ENCODE measurements around the gene IL16.
A peak's percentile ranks its signal among the peaks of the same experiment; 100 is the strongest.

The IL16 gene

DNA sequence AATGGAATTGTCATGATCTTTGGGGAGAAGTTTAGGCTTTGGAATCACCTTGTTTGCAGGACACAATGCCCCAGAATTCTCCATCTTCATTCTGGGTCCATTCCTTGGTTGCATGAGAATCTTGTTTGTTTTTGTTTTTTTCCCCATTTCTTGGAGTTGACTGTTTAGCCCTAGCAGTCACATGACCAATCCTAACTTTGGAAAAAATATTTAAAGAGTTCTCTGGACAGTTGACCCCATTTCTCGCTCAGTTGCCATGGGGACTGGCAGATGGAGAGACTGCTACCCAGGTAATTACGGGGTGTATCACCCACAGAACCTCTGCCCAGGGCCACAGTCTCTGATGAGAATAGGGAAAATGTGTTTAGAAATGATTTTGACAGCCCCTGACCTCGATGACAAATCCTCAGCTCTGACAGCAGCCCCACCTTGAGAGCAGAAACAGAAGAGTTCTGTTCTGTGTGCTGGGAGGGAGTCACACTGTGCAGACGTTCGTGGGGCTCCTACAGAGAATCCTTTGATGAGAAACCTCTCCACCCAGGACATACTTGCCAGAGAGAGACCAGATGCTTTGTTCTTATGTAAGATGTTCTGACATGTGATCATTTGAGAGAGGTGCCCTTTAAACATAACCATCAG, 57.7 kb downstream of the IL16 start:
- FAIRE-seq (no peak), DNase-seq (ENCODE audit: insufficient read length, low spot score) (no peak)

DNA sequence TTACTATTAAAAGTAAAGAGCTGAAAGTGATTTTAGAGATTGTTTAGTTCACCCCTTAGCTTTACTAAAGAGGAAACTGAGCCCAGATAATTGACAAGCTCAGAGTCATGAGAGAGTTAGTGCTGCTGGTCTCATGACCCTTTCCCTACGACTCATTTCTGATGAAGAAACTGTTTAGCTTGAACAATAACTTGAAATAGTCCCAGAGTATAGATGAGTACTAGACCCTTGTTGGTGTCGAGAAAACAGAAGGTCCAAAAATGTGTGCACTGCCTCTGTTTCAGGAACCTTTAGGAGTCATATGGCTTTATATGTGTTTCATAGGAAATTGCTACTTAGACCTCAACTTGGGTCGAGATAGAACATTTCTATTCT, 58.2 kb downstream of the IL16 start:
- DNase-seq (ENCODE audit: insufficient read length, low spot score) (no peak), FAIRE-seq (no peak)
- TF ChIP-seq, protein P1, sequence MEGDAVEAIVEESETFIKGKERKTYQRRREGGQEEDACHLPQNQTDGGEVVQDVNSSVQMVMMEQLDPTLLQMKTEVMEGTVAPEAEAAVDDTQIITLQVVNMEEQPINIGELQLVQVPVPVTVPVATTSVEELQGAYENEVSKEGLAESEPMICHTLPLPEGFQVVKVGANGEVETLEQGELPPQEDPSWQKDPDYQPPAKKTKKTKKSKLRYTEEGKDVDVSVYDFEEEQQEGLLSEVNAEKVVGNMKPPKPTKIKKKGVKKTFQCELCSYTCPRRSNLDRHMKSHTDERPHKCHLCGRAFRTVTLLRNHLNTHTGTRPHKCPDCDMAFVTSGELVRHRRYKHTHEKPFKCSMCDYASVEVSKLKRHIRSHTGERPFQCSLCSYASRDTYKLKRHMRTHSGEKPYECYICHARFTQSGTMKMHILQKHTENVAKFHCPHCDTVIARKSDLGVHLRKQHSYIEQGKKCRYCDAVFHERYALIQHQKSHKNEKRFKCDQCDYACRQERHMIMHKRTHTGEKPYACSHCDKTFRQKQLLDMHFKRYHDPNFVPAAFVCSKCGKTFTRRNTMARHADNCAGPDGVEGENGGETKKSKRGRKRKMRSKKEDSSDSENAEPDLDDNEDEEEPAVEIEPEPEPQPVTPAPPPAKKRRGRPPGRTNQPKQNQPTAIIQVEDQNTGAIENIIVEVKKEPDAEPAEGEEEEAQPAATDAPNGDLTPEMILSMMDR (IDR thresholded peaks at IDR 0.05; ENCODE audit: insufficient read depth, missing control alignments) = no peak

More for the DNA sequence above, 57.7 kb downstream of the IL16 start:
- TF ChIP-seq, protein P1 (IDR thresholded peaks at IDR 0.05; ENCODE audit: insufficient read depth, missing control alignments) = no peak

DNA sequence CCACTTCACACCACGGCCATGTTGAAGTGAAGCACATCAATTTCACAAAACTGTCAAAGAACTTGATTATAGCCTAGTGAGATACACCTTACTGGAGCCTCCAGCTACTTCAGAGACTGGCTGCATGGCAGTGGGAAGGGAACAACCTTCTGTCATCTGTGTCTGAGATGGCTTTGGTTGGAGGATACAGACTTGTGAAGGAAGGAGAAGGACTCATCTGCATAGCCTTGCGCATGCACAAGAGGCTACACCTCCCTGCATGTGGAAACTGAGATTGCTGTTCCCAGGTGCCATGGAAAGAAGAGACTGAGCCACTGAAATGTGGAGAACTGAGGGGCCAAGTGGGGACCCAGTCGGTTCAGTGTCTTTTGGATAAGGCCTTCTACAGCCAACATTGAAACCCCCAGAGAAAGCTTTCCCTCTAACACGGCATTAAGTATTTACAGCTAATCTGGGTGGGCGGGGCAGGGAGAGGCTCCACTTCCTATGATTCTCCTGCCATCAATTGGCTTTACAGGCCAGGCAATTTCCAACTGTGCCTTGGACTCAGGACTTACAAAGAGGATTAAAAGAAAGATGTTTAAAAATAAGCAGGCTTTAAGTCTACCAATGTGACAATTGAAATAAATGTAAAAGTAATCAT, 58.8 kb downstream of the IL16 start:
- TF ChIP-seq, protein P1 (IDR thresholded peaks at IDR 0.05; ENCODE audit: insufficient read depth, missing control alignments) = no peak
- no peak for FAIRE-seq
- DNase-seq (ENCODE audit: insufficient read length, low spot score) = no peak

DNA sequence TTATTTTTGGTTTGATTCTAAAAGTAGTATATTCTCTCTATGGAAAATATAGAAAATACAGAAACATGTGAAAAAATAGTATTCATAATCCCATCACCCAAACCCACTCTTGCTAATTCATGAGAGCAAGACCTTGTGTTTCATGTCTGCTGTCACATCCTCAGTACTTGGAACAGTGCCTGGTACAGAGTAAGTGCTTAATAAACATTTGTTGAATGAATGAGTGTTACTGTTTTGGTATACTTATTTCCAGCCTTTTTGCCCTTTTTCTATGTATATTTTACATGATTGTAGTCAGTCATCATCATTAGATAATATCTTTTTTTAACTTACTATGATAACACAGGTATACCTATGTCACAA, 59.3 kb downstream of the IL16 start:
- FAIRE-seq = no peak
- TF ChIP-seq, protein P1 (IDR thresholded peaks at IDR 0.05; ENCODE audit: insufficient read depth, missing control alignments) = no peak
- DNase-seq (ENCODE audit: insufficient read length, low spot score) = no peak

DNA sequence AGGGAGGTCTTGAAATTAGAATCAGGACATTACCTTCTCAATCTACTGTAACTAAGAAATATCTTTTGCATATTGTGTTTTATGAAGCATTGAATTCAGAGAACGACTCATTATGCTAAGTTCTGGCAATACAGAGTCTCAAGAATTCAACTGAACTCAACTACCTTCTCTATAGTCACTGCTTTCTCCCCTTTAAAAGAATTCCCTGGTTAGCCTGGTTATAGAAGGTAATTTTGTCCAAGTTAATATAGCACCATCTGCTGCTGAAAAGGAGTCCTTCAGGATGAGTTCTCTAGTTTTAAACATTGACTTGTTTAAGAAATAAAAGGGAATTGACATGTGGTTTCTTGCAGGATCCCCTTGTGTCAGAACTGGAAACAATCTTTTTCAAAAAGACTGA, 60.2 kb downstream of the IL16 start:
- TF ChIP-seq, protein P1 (IDR thresholded peaks at IDR 0.05; ENCODE audit: insufficient read depth, missing control alignments) = peak; percentile 21
- DNase-seq (ENCODE audit: insufficient read length, low spot score) (no peak), FAIRE-seq (no peak)

DNA sequence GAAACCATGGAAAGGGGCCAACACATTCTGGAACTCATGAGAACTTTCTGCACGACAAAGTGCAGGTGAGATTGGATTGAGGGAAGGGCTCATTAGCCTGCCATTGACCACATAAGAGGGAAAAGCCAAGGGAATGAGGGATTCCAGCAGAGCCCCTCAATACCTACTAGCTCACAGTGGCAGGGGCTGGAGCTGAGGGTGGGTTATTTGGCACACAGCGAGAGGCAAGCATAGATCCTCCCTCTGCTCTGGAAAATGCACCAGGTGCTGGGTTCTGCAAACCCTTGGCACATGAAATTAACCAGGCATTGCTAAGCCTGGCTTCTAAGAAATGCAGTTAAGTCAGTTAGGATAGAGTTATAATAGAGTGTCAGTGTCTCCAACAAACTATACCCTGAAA, 60.8 kb downstream of the IL16 start:
- TF ChIP-seq, protein P1 (IDR thresholded peaks at IDR 0.05; ENCODE audit: insufficient read depth, missing control alignments) = no peak
- DNase-seq (ENCODE audit: insufficient read length, low spot score) (no peak), FAIRE-seq (no peak)

DNA sequence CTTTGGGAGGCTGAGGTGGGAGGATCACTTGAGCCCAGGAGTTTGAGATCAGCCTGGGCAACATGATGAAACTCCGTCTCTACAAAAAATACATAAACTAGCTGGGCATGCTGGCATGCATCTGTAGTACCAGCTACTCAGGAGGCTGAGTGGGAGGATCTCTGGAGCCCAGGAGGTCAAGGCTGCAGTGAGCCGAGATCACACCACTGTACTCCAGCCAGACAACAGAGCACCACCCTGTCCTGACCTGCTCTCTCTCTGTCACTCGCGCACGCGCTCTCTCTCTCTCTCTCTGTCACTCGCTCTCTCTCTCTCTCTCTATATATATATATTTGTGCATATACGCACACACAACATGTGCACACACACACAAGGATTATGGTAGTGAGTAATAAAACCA, 61.8 kb downstream of the IL16 start:
- TF ChIP-seq, protein P1 (IDR thresholded peaks at IDR 0.05; ENCODE audit: insufficient read depth, missing control alignments) = no peak
- no peak for DNase-seq (ENCODE audit: insufficient read length, low spot score)
- no peak for FAIRE-seq

All from D721Med (cell line).